Loucy (cell line): ENCODE results near the gene C4BPB.
A peak's percentile ranks its signal among the peaks of the same experiment; 100 is the strongest.

ENCODE experiments used
- H2AFZ ChIP-seq: fragments of 200-600 bp; sonication (generic); 2 replicates; pipeline ENCODE4 v1.6.0; 2016; ENCODE audit warnings: antibody characterized with exemption, mild to moderate bottlenecking, low read length, moderate library complexity
- H3F3A ChIP-seq: fragments of 200-600 bp; 2 replicates; pipeline ENCODE4 v1.6.0; 2016; ENCODE audit warnings: antibody characterized with exemption, low read depth, mild to moderate bottlenecking
- H3K27me3 ChIP-seq: fragments of 200-600 bp; sonication (generic); 2 replicates; pipeline ENCODE4 v1.6.1; 2014; ENCODE audit warnings: low read length, mild to moderate bottlenecking; ENCODE audit not compliant: insufficient read depth, poor library complexity, severe bottlenecking
- H3K36me3 ChIP-seq: fragments of 200-600 bp; sonication (generic); 2 replicates; pipeline ENCODE4 v1.6.1; 2016; ENCODE audit warnings: low read length; ENCODE audit not compliant: insufficient read depth
- H3K4me1 ChIP-seq: fragments of 200-600 bp; sonication (generic); 2 replicates; pipeline ENCODE4 v1.5.1; 2014; ENCODE audit warnings: low read length, mild to moderate bottlenecking; ENCODE audit not compliant: insufficient read depth, poor library complexity, severe bottlenecking
- H3K4me2 ChIP-seq: fragments of 200-600 bp; sonication (generic); 2 replicates; pipeline ENCODE4 v1.6.0; 2014; ENCODE audit warnings: antibody characterized with exemption, low read length, low read depth, mild to moderate bottlenecking; ENCODE audit not compliant: poor library complexity, severe bottlenecking
- H3K4me3 ChIP-seq: fragments of 200-600 bp; sonication (generic); 2 replicates; pipeline ENCODE4 v1.5.1; 2014; ENCODE audit warnings: low read length, mild to moderate bottlenecking, mixed read lengths; ENCODE audit not compliant: poor library complexity, severe bottlenecking
- H3K79me2 ChIP-seq: fragments of 200-600 bp; sonication (generic); 2 replicates; pipeline ENCODE4 v1.6.1; 2014; ENCODE audit warnings: low read length; ENCODE audit not compliant: insufficient read depth
- H3K9ac ChIP-seq: fragments of 200-600 bp; sonication (generic); 2 replicates; pipeline ENCODE4 v1.6.0; 2014; ENCODE audit warnings: mild to moderate bottlenecking, low read depth, low read length, moderate library complexity; ENCODE audit not compliant: poor library complexity, severe bottlenecking
- H3K9me2 ChIP-seq: fragments of 200-600 bp; sonication (generic); replicated peaks from 2 replicates; pipeline ENCODE4 v1.6.1; 2016; ENCODE audit warnings: low read depth, low read length, mixed read lengths
- H3K9me3 ChIP-seq: fragments of 200-600 bp; sonication (generic); 2 replicates; pipeline ENCODE4 v1.6.1; 2014; ENCODE audit warnings: mild to moderate bottlenecking, antibody characterized with exemption, low read length, low read depth; ENCODE audit not compliant: insufficient read depth
- H4K20me1 ChIP-seq: fragments of 200-600 bp; sonication (generic); 2 replicates; pipeline ENCODE4 v1.6.0; 2014; ENCODE audit warnings: antibody characterized with exemption, low read length, mild to moderate bottlenecking; ENCODE audit not compliant: insufficient read depth, poor library complexity, severe bottlenecking
- EZH2phosphoT487 ChIP-seq: fragments of 200-600 bp; IDR thresholded peaks from 2 replicates; pipeline ENCODE4 v1.6.1; 2018; ENCODE audit warnings: antibody characterized with exemption, mild to moderate bottlenecking, moderate library complexity, borderline replicate concordance
- TF ChIP-seq, protein P1 (sequence below): fragments of 200-600 bp; sonication (generic); conservative IDR thresholded peaks from 2 replicates; pipeline ENCODE4 v1.5.1; 2014; ENCODE audit warnings: mild to moderate bottlenecking, antibody characterized with exemption, low read length

Gene C4BPB

DNA sequence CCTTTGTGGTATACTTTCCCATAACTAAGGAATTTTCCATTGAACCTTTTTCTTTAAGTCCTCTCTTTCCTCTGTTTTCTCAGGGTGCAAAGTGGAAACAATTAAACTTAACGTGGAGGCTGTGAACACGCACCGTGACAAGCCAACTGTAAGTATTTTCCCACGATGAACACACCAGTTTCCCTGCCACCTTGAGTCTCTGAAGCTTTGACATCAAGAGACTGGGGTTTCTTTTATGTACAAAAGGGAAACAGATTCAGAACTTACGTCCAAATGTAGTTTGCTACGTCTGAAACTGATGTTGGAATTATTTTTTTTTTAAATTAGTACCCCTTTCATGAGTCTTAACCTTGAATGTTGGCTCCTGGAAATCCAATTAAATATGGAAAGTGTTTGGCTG, 17.2 kb upstream of the C4BPB start:
- H3K36me3 ChIP-seq = no peaks in the 10 kb centered on the region
- no peaks in the 10 kb centered on the region for H3K27me3 ChIP-seq

GRCh38 chr1:207072233-207072632, 16.4 kb upstream of the C4BPB start:
- Histone ChIP-seq H3K9ac (no peak overlapping the region), H2AFZ (no peak overlapping the region), H3K9me2 (no peaks in the 10 kb centered on the region), H3K9me3 (no peaks in the 10 kb centered on the region), H3K4me3 (no peak overlapping the region), H3K4me1 (peaks cover 22% of the 10 kb centered on the region), H3K36me3 (no peaks in the 10 kb centered on the region), H3F3A (no peaks in the 10 kb centered on the region), H3K4me2 (no peak overlapping the region), H3K27me3 (no peaks in the 10 kb centered on the region), H3K79me2 (no peaks in the 10 kb centered on the region), H4K20me1 (no peaks in the 10 kb centered on the region)
- TF ChIP-seq, protein P1, sequence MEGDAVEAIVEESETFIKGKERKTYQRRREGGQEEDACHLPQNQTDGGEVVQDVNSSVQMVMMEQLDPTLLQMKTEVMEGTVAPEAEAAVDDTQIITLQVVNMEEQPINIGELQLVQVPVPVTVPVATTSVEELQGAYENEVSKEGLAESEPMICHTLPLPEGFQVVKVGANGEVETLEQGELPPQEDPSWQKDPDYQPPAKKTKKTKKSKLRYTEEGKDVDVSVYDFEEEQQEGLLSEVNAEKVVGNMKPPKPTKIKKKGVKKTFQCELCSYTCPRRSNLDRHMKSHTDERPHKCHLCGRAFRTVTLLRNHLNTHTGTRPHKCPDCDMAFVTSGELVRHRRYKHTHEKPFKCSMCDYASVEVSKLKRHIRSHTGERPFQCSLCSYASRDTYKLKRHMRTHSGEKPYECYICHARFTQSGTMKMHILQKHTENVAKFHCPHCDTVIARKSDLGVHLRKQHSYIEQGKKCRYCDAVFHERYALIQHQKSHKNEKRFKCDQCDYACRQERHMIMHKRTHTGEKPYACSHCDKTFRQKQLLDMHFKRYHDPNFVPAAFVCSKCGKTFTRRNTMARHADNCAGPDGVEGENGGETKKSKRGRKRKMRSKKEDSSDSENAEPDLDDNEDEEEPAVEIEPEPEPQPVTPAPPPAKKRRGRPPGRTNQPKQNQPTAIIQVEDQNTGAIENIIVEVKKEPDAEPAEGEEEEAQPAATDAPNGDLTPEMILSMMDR = no peak
- TF ChIP-seq EZH2phosphoT487 = no peak

More for the DNA sequence above, 17.2 kb upstream of the C4BPB start:
- Histone ChIP-seq H4K20me1 (no peaks in the 10 kb centered on the region), H2AFZ (no peak overlapping the region), H3K4me1 (peaks cover 22% of the 10 kb centered on the region), H3K4me3 (peak overlapping the region; percentile 12), H3F3A (no peaks in the 10 kb centered on the region), H3K4me2 (peak overlapping the region; percentile 47), H3K79me2 (no peaks in the 10 kb centered on the region), H3K9me3 (no peaks in the 10 kb centered on the region), H3K9me2 (no peaks in the 10 kb centered on the region), H3K9ac (no peak overlapping the region)
- TF ChIP-seq, protein P1 = no peak
- no peak for TF ChIP-seq EZH2phosphoT487

GRCh38 chr1:207073906-207074820, 14.5 kb upstream of the C4BPB start:
- no peak overlapping the region for H3K9ac ChIP-seq
- H4K20me1 ChIP-seq = no peaks in the 10 kb centered on the region
- no peaks in the 10 kb centered on the region for H3K27me3 ChIP-seq
- no peak overlapping the region for H3K4me2 ChIP-seq
- H3K4me3 ChIP-seq = no peak overlapping the region
- no peaks in the 10 kb centered on the region for H3K79me2 ChIP-seq
- H3K9me2 ChIP-seq = no peaks in the 10 kb centered on the region
- H2AFZ ChIP-seq = no peak overlapping the region
- no peaks in the 10 kb centered on the region for H3K9me3 ChIP-seq
- TF ChIP-seq, protein P1 = no peak
- no peaks in the 10 kb centered on the region for H3F3A ChIP-seq
- peaks cover 22% of the 10 kb centered on the region for H3K4me1 ChIP-seq
- H3K36me3 ChIP-seq = no peaks in the 10 kb centered on the region
